CD14-positive monocyte (primary cell): ENCODE results near the gene TRIM7. TPM values are rescaled to one million over a fixed set of nuclear protein-coding genes. Genes with fewer than 3 reads are reported as not detected.

Experiments used
- DNase-seq, 3 donors: peaks; one replicate each; pipeline ENCODE4 v3.0.0-alpha.2; 2011 to 2022
- H2AFZ ChIP-seq: 2 replicates; pipeline ENCODE4 v1.6.0; 2012; ENCODE audit warnings: mild to moderate bottlenecking, low read depth, low read length, inconsistent platforms; ENCODE audit not compliant: insufficient read depth, poor library complexity, severe bottlenecking
- H3K27ac ChIP-seq, 2 donors: 1 replicate in 1 of 2; 2 replicates in 1 of 2; pipeline ENCODE4 v1.5.1; 2012 to 2013; ENCODE audit warnings: low read length in 2 of 2, control low read depth in 1 of 2, inconsistent platforms in 1 of 2, low read depth in 1 of 2, mild to moderate bottlenecking in 1 of 2
- H3K27me3 ChIP-seq, 2 donors: one replicate each; pipeline versions ENCODE4 v1.6.0 to v1.6.1; 2011 to 2013; ENCODE audit warnings: low read length in 2 of 2; ENCODE audit not compliant: control insufficient read depth in 2 of 2, insufficient read depth in 2 of 2
- H3K36me3 ChIP-seq, 2 donors: replicated peaks in 1 of 2; 1 replicate in 1 of 2; 2 replicates in 1 of 2; pipeline versions ENCODE4 v1.5.1 to v1.6.1; 2012 to 2013; ENCODE audit warnings: low read length in 2 of 2, control low read depth in 1 of 2, inconsistent platforms in 1 of 2, mild to moderate bottlenecking in 1 of 2; ENCODE audit not compliant: insufficient read depth in 2 of 2, control insufficient read depth in 1 of 2
- H3K4me1 ChIP-seq, 2 donors: 1 replicate in 1 of 2; 2 replicates in 1 of 2; pipeline versions ENCODE4 v1.5.1 to v1.6.1; 2012 to 2013; ENCODE audit warnings: low read length in 2 of 2, control low read depth in 1 of 2, inconsistent platforms in 1 of 2, mild to moderate bottlenecking in 1 of 2, moderate library complexity in 1 of 2; ENCODE audit not compliant: insufficient read depth in 2 of 2, control insufficient read depth in 1 of 2
- H3K4me2 ChIP-seq: replicated peaks from 2 replicates; pipeline ENCODE3; 2012; ENCODE audit warnings: low read length, moderate library complexity, mild to moderate bottlenecking; ENCODE audit not compliant: poor library complexity, severe bottlenecking; ENCODE audit errors: extremely low read depth
- H3K4me3 ChIP-seq, 3 experiments: fragments of 200-600 bp in 1 of 3; sonication (generic) in 1 of 3; replicated peaks in 1 of 3; 1 replicate in 2 of 3; 2 replicates in 1 of 3; pipeline ENCODE4 v1.5.1; 2011 to 2013; ENCODE audit warnings: low read length in 3 of 3, mild to moderate bottlenecking in 3 of 3, control low read depth in 2 of 3, low read depth in 2 of 3, inconsistent platforms in 1 of 3, moderate library complexity in 1 of 3
- H3K79me2 ChIP-seq: 2 replicates; pipeline ENCODE4 v1.6.0; 2012; ENCODE audit warnings: mild to moderate bottlenecking, control low read depth, inconsistent platforms, low read length, moderate library complexity; ENCODE audit not compliant: insufficient read depth
- H3K9ac ChIP-seq: 2 replicates; pipeline ENCODE4 v1.6.0; 2017; ENCODE audit warnings: low read length, mild to moderate bottlenecking; ENCODE audit not compliant: insufficient read depth, poor library complexity, severe bottlenecking
- H3K9me3 ChIP-seq, 2 donors: replicated peaks in 1 of 2; 1 replicate in 1 of 2; 2 replicates in 1 of 2; pipeline versions ENCODE4 v1.5.1 to v1.6.1; 2012 to 2013; ENCODE audit warnings: low read length in 2 of 2, control low read depth in 1 of 2; ENCODE audit not compliant: control insufficient read depth in 1 of 2, insufficient read depth in 1 of 2
- H4K20me1 ChIP-seq: 2 replicates; pipeline ENCODE4 v1.6.0; 2012; ENCODE audit warnings: mild to moderate bottlenecking, low read length, control low read depth, moderate library complexity; ENCODE audit not compliant: insufficient read depth
- H3K27ac Mint-ChIP-seq, 7 donors: one replicate each; pipeline ENCODE4 v1.8.0; 2020; ENCODE audit warnings: mild to moderate bottlenecking in 7 of 7, mixed read lengths in 7 of 7, moderate library complexity in 6 of 7, inconsistent platforms in 2 of 7
- H3K27me3 Mint-ChIP-seq, 3 donors: one replicate each; pipeline ENCODE4 v1.8.0; 2021 to 2022; ENCODE audit warnings: low read depth in 3 of 3, mild to moderate bottlenecking in 3 of 3, mixed read lengths in 3 of 3, moderate library complexity in 3 of 3, inconsistent platforms in 1 of 3
- H3K36me3 Mint-ChIP-seq, 2 donors: one replicate each; pipeline ENCODE4 v1.8.0; 2020; ENCODE audit warnings: mixed read lengths in 2 of 2, inconsistent platforms in 1 of 2, mild to moderate bottlenecking in 1 of 2
- H3K4me1 Mint-ChIP-seq: one replicate; pipeline ENCODE4 v1.8.0; 2020; ENCODE audit warnings: mild to moderate bottlenecking, mixed read lengths
- H3K4me3 Mint-ChIP-seq, 2 donors: one replicate each; pipeline ENCODE4 v1.8.0; 2020; ENCODE audit warnings: mild to moderate bottlenecking in 2 of 2, mixed read lengths in 2 of 2, moderate library complexity in 1 of 2
- H3K9me3 Mint-ChIP-seq, 7 donors: one replicate each; pipeline ENCODE4 v1.8.0; 2020 to 2022; ENCODE audit warnings: mixed read lengths in 7 of 7, mild to moderate bottlenecking in 6 of 7, moderate library complexity in 6 of 7, inconsistent platforms in 2 of 7
- WGBS: methylation state at CpG from one replicate; pipeline ENCODE4 v1.1.5; 2013; ENCODE audit warnings: missing lambda C conversion rate; ENCODE audit not compliant: insufficient coverage; 5-methylcytosine and 5-hydroxymethylcytosine counted together
- intact Hi-C, 2 donors: fragments of 100-400 bp; cut with micrococcal nuclease; formaldehyde crosslinking; loops; one replicate each; pipeline versions ENCODE4 v1.15.0 to v1.15.1; 2023
- polyA plus RNA-seq, 3 donors: library from polyadenylated mRNA; depleted of rRNA in 1 of 3; unstranded in 2 of 3; stranded (reverse) in 1 of 3; fragments of 300-500 nt in 2 of 3; fragments of >200 nt in 1 of 3; fragmentation: Illumina TruSeq in 2 of 3; gene quantifications; 1 replicate in 2 of 3; 2 replicates in 1 of 3; pipeline ENCODE4 v1.2.3, GENCODE V29; 2012 to 2021
- TF ChIP-seq, protein P1 (sequence below): fragments of 200-600 bp; IDR thresholded peaks from one replicate; pipeline ENCODE4 v1.8.0; 2022; ENCODE audit warnings: antibody characterized with exemption, mild to moderate bottlenecking

TRIM7 gene
- polyA plus RNA-seq, 3 donors: 9.5 to 12.8 (median 10.3) TPM

DNA sequence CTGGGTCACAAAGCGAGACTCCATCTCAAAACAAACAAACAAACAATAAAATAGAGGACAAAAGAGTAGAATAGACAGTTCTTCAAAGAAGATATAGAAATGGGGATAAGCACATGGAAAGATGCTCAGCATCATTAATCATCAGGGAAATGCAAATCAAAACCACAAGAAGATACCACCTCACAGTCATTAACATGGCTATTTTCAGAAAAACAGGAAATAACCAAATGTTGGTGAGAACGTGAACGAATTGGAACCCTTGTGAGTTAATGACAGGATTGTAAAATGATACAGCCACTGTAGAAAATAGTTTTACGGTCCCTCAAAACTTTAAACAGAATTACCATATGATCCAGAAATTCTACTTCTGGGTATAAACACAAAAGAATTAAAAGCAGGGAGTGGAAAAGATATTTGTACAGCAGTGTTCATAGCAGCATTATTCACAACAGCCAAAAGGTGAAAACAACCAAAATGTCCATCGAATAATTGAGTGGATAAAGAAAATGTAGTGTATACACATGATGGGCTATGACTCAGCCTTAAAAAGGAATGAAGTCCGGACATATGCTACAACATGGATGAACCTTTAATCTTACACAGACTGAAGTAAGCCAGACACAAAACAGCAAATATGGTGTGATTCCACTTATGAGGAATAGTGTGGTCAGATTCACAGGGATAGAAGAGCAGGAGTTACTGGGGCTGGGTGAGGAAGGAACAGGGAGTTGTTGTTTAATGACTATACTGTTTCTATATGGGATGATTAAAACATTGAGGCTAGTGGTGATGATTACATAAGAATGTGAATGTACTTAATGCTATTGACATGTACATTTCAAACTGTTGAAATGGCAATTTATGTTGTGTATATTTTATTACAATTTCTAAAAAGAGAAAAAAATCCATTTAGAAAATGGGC is 37.9 kb downstream of the TRIM7 start:
- H3K27ac ChIP-seq: no peak overlapping the region
- no peak overlapping the region for H3K4me2 ChIP-seq
- peak in 1 of 3 donors; percentile 17 for DNase-seq
- no peak overlapping the region for H3K4me3 ChIP-seq
- peaks cover 0 to 27% of the 10 kb centered on the region in 2 donors for H3K9me3 ChIP-seq
- H3K4me1 ChIP-seq: peaks cover 9 to 15% of the 10 kb centered on the region in 2 donors
- H2AFZ ChIP-seq: no peak overlapping the region
- peaks cover 26% of the 10 kb centered on the region for H3K4me1 Mint-ChIP-seq
- H3K9me3 Mint-ChIP-seq: peaks cover 7 to 32% (median 14%) of the 10 kb centered on the region in 7 donors
- H3K27ac Mint-ChIP-seq: peak overlapping the region in 1 of 7 donors; percentile 16
- no CpG with 5 or more reads among the region's 6 CpGs for WGBS
- H3K79me2 ChIP-seq: no peaks in the 10 kb centered on the region
- H3K9ac ChIP-seq: no peak overlapping the region
- H3K27me3 ChIP-seq: peaks cover 57 to 92% of the 10 kb centered on the region in 2 donors
- peaks cover 83 to 92% (median 88%) of the 10 kb centered on the region in 3 donors for H3K27me3 Mint-ChIP-seq
- TF ChIP-seq, protein P1, sequence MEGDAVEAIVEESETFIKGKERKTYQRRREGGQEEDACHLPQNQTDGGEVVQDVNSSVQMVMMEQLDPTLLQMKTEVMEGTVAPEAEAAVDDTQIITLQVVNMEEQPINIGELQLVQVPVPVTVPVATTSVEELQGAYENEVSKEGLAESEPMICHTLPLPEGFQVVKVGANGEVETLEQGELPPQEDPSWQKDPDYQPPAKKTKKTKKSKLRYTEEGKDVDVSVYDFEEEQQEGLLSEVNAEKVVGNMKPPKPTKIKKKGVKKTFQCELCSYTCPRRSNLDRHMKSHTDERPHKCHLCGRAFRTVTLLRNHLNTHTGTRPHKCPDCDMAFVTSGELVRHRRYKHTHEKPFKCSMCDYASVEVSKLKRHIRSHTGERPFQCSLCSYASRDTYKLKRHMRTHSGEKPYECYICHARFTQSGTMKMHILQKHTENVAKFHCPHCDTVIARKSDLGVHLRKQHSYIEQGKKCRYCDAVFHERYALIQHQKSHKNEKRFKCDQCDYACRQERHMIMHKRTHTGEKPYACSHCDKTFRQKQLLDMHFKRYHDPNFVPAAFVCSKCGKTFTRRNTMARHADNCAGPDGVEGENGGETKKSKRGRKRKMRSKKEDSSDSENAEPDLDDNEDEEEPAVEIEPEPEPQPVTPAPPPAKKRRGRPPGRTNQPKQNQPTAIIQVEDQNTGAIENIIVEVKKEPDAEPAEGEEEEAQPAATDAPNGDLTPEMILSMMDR: no peak
- H3K36me3 Mint-ChIP-seq: peaks cover 4 to 12% of the 10 kb centered on the region in 2 donors
- H3K36me3 ChIP-seq: no peaks in the 10 kb centered on the region
- H3K4me3 Mint-ChIP-seq: peak overlapping the region in 1 of 2 donors; percentile 59
- intact Hi-C loops: no loop called here
- no peaks in the 10 kb centered on the region for H4K20me1 ChIP-seq

DNA sequence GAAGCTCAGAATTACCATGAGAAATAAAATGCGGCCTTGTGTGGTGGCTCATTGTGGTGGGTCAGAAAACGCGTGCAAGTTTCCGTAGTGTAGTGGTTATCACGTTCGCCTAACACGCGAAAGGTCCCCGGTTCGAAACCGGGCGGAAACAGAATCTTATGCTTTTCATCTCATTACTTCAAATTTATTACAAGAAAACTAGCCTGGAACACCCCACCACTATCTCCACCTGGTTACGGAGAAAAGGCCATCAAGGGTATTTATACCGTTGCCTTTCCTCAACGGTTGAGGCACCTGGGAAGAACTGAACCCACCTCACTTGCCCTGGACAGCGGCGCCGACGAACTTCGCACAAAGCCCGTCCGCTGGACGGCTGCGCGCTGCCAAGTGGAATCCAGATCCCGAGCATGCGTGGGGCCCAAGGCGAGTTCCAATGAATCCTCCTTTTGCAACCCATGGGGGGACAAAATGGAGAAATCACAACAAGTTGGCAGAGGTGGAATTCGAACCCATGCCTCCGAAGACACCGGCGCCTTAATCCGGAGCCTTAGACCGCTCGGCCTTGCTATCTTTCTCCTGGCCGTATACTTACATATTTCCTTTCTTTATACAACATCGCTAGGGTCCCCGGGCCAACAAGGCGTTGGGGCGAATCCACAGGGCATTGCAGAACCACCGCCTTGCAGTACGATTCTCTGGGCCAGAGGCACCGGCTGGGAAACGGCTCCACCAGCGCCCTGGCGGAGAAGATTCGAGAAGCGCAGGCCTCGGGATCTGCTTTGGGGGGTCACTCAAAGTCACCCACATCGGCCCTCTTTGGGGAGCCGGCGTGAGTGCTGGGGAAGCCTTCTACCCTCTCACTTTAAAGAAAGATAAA is 40.7 kb downstream of the TRIM7 start:
- Histone ChIP-seq H3K9ac (no peak overlapping the region), H3K79me2 (no peaks in the 10 kb centered on the region), H3K36me3 (no peaks in the 10 kb centered on the region), H3K9me3 (peaks cover 0 to 17% of the 10 kb centered on the region in 2 donors), H3K27ac (no peak overlapping the region), H3K4me1 (peaks cover 10 to 11% of the 10 kb centered on the region in 2 donors), H3K4me3 (no peak overlapping the region), H2AFZ (no peak overlapping the region), H4K20me1 (no peaks in the 10 kb centered on the region), H3K4me2 (peak overlapping the region; percentile 66), H3K27me3 (peaks cover 32 to 65% of the 10 kb centered on the region in 2 donors)
- Mint-ChIP-seq H3K4me1 (peaks cover 23% of the 10 kb centered on the region), H3K4me3 (peak overlapping the region; percentile 71 to 96), H3K27me3 (peaks cover 57 to 64% (median 62%) of the 10 kb centered on the region in 3 donors), H3K27ac (peak overlapping the region in 1 of 7 donors; percentile 80), H3K9me3 (peaks cover 2 to 25% (median 11%) of the 10 kb centered on the region in 7 donors), H3K36me3 (peaks cover 4 to 5% of the 10 kb centered on the region in 2 donors)
- 20% methylated on average over 44 of the region's 52 CpGs for WGBS
- DNase-seq: no peak
- intact Hi-C loops: no loop called here
- TF ChIP-seq, protein P1: no peak
